CMK (cell line): ENCODE measurements around the gene NR1H3.
"Not testable (repeated sequence)": the region's sequence is repeated elsewhere in the genome, so short reads cannot be mapped to it uniquely, and the experiment has no call there.

Experiments
- DNase-seq: peaks from one replicate; pipeline ENCODE4 v3.0.0-alpha.2; 2010; ENCODE audit warnings: low read depth

The NR1H3 gene

GRCh38 chr11:47306484-47306844 lies 48.7 kb downstream of the NR1H3 start:
- DNase-seq = no peak

- DNase-seq = no peak
Measured at GRCh38 chr11:47308050-47308823, 50.4 kb downstream of the NR1H3 start.

DNA sequence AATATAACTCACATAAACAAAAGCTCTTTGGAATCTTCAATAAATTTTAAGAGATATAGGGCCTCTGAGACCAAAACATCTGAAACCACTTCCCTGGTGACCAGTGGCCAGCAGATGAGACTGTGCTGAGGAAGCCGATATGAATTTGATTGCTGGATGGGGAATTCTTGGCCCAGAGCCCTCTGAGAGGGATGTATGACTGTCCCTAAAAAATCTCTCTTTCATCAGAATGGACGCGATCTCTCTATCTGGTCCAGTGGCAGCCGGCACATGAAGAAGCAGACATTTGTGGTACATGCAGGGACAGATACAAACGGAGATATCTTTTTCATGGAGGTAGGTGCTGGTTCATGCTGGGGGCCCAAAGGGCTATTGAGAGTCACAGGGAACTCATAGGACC lies 57.2 kb downstream of the NR1H3 start:
- DNase-seq = no peak

DNA sequence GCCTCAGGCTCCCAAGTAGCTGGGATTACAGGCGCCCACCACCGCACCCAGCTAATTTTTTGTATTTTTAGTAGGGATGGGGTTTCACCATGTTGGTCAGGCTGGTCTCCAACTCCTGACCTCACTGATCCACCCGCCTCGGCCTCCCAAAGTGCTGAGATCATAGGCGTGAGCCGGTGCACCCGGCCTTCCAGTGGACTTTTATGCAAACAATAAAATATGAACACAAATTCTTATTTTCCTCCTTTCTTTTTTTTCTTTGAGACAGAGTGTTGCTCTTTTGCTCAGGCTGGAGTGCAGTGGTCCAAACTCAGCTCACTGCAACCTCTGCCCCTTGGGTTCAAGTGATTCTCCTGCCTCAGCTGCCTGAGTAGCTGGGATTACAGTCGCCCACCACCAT lies 58.7 kb downstream of the NR1H3 start:
- not testable (repeated sequence) for DNase-seq

- DNase-seq = no peak
Measured at GRCh38 chr11:47317064-47317828, 59.5 kb downstream of the NR1H3 start.

- DNase-seq = no peak
Measured at GRCh38 chr11:47318166-47318565, 60.4 kb downstream of the NR1H3 start.
